Measurements from ENCODE around the gene CFAP43.
A peak's percentile ranks its signal among the peaks of the same experiment; 100 is the strongest.

CFAP43 gene

DNA sequence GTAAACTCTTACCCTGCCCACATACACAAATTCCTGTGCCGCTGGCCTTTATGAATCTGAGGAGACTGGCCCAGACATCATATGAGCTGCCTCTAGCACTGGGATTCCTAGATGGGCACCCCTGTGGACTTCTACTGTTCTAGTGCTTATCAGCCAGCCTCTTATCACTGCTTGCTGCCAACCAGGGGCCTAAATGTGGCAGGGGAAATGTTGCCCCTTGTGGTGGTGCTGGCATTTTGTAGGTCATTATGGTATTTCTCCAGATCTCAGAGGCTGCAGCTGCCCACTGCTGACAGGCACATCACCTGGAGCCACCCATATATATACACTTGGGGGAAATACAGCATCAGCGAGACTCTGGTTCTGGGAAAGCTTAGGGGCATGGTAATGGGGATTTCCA, 104.8 kb downstream of the CFAP43 start:
- DNase-seq: no peak

DNA sequence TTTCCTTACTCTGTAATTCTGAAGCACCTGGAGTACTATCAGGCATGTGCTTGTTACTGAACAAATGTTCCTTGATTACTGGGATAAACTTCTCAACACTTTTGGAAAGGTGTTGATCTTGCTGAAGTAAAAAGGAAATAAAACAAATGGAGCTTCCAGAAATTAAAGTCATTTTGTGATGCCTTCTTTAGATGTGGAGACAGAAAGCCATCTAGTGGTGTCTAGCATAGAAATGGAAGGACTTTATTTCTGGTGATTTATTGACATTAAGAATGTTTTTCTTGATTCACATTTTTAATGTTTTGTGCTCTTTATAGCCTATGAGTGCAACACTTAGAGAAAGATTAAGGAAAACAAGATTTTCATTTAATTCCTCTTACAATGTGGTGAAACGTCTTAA, 108.8 kb downstream of the CFAP43 start:
- peak in 1 of 2 donors; percentile 21 for DNase-seq

DNA sequence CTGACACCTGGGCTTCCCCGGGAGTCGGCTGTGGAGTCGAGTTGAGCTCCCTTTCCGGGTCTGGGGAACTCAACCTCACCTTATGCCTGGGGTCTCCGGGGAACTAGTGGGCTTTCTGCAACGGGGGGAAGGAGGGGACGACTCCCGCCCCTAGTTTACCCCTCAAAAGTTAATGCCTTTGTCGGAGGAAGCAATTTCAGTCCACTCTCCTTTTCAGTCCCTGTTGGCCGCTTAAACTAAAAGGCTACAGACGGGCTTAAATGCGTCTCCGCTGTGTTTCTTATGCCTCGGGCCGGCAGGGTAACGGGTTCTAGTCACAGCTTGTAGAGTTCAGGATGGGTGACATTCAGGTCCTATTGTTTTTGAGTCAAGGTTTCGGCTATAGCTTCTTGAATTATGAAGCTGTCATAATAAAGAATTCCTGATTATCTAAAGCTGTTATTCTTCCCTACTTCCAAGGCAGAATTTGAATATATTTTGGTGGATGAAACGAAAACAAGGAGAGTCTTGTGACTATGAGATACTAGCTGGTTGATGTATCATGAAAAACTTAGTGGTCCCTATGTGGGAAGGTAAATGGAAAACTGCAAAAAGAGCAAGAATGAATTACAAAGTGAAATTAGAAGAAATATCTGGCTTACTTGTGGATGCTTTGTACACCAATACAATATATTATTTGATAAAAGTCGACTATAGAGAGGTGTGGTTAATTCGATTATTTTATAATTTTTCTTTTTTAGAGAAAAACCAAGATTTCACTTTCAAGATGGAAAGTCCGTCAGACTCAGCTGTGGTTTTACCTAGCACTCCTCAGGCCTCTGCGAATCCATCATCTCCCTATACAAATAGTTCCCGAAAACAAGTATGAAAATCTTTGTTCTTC, 109.7 kb downstream of the CFAP43 start:
- peak in 1 of 2 donors; percentile 23 for DNase-seq

DNA sequence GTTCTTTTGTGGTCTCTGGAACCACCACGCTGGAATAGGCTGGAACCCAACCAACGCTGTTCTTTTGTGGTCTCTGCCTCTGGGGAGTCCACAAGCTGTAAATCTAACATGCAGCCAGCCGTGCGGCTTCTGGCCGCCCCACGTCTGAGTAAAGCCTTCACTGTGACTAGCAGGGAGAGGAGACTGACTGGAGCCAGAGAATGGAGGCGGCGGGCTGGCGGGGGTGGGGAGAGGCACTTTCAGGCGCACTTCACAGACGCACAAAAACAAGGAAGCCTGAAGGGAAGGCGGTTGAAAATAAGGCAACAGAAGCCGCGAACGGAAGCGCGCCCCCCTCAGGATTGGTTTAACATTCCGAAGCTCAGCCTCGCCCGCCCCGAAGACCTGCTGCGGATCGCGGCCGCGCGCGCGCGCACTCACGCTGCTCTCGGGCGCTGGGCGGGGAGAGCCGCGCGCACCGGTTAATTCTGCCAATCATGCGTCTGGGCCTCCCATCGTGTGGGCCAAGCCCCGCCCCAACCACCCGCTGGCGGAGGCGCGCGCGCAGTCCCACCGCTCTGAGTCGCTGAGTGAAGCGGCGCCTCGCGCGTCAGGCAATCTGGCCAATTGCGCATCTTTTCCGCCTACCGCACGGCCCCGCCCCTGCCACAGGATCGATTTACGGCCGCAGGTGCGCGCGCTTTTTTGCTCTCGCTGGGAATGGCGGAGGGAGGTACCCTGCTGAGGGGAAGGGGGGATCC, 110.5 kb downstream of the CFAP43 start, which contains the start of gene SFR1:
SFR1 (plus strand) TSS at position 687 of the 740 bp plus-strand sequence; CDS start at position 700, 13 bp downstream.
- peak; percentile 98 for DNase-seq

DNA sequence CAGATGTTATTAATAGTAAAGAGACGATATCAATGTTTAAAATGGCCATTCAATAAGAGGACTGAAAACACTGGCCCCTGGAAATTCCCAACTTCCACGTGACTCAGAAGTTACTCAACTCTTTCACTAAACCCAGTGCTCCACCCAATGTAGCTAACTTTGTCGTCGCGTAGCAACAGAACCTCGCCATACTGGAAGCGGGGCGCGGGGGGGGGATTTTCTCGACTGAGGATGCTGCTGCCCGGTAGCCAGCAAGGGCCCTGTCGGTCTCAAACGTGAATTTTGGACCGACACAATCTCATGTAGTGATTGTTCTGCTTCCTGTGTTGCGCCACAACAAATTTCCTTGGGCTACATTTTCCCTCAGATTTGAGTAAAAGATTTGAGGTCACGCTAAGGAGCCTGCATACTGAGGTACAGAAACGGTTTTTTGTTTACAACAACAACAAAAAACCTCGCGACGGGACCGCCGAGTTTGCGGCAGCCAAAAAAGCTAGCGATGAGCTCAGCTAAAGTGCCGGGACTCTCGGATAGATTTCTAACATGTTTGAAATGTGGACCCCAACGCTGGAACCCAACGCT, 111.2 kb downstream of the CFAP43 start:
- DNase-seq: peak; percentile 97 to 99

DNA sequence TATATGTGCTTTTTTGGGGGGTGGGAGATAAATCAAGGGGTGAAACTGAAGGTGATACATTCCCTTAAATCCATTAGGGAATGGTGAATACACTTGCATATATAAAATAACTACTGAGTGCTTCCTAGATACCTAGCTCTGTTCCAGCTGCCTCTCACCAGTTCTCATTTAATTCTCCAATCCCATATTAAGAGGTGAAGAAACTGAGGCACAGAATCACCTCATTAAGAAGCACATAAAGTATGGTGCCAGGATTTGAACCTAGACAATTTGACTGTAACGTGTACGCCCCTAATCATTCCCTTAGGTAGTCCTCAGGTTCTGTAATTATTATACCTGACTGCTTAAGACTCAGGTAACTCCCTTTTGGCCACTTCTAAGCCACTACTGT, 111.7 kb downstream of the CFAP43 start:
- DNase-seq: no peak

DNA sequence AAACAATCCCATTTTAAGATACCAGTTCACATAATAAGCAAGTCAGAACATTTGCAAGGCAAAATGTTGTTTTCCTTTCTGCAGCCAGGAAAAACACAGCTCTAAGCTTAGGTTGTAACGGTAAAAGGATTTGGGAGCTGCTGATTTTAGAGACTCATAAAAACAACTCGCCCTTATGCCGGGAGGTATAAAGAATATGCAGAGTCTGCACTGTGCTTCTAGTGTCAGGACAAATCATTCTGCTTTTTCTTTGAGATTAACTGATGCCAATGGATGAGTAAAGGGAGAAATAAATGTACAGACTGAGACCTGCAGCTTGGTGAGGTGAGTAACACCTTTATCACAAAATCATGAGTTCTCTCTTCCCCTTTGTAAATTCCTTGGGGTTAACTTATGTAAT, 112.2 kb downstream of the CFAP43 start:
- DNase-seq: peak in 1 of 2 donors; percentile 28

DNA sequence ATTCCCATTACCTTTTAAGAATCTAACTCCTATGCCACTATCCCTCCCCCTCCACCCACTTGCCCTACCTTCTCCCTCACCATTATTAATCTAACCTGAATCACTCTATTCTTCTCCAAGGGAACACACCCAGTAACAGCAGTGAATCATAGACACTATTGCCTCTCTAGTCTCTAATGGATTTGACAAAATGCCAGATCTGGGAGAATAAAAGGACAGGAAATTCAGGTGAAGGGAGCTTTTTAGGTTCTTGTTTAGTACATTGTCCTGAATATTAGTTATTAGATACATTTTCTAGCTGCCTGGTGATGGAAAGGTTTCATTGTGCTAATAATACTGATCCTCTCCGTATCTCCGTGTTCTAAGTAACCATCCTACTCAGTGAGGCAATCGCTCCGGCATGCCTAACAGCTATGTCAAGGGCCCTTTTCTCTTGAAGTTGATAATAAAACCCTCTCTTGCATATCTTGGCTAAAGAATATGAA, 114.3 kb downstream of the CFAP43 start:
- DNase-seq: no peak

DNA sequence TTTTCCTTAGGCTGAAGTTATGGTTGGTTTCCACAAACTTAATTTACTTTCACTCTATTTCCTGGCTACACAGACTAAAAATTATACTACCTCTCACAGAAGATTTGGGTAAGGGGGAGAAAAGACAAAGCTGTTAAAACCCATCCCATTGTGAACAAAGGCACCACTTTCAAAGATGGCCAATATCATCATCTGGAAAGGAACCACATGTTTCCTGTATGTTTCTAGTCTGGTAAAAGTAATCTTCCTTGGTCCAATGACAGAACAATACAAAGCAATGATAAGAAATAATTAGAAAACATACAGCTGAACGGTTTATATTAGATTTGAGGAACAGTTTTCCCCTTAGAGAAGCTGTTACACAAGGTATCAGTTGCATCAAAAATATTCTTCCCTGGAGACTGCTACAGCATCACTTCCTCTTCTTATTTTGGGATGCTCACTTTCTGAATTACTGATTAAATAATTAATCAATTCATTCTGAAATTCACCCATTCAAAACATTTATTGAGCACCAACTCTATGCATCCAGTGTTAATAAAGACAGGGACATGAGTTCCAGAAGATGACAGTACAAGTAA, 118.7 kb downstream of the CFAP43 start:
- peak; percentile 36 to 57 for DNase-seq

DNA sequence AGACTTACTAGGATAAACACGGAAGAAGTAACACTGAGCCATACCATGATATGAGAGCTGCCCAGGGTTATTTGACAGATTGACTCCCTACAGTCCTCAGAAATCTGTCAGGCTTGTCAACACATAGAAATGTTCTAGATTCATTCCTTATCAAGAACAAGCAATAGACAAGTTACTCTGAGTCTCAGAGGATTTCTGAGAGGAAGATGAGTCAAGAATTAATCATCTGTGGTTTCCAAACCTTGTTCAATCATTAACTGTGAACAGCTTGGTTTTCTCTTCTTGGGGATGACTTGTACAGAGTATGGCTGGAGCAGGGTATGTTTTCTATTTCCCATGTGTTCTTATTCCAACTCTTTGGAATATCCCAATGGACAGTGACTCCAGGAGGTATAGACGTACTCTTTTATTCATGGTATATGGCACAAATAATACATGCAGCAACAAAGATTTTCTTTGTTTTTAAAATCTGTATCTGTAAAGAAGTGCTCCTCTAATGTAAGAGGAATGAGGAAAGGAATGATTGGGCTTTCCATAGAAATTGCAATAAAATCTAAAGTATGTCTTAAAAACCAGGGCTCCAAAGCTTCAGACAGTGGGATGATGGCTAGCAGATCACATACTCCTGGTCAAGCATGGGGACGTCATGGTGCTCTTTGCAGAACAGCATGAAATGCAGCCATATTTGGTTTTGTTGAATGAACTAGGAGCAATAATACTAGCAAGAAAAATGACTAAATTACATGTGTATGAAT, 122.1 kb downstream of the CFAP43 start:
- peak; percentile 42 to 56 for DNase-seq

DNA sequence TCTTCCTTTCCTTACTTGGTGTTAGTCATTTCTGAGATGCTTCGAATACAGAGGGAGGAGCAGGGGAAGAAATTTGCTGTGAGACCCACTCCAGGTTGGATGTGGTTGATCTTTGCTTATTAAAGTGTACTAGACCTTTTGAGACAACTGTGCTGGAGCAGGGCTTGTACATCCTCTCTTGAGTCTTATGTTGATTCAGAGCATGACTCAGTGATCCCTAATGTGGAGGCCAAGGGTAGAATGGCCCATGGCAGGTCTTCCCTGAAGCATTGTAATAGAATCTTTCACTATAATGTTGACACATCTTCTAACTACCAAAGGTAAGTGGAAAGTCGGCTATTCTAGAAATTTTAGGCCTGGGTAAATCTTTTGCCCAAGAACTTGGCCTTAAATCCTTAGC, 127.2 kb downstream of the CFAP43 start:
- no peak for DNase-seq

DNA sequence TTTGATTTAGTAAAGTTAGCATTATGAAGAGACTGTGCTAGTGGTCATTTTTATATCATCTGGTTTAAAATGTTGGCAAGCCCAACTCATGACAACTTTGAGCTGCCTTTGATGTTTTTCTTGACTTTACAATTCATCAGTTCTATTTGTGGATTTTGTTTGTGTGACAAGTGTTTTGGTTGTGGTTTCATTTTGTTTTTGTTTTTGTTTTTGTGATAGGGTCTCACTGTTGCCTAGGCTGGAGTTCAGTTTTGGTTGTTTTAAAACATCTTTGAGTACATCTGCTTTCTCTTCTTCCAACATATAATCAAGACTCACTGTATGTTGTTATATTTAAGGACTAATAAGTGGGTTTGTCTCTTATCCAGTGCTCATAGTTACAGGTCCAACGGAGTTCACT, 127.7 kb downstream of the CFAP43 start:
- no peak for DNase-seq

DNA sequence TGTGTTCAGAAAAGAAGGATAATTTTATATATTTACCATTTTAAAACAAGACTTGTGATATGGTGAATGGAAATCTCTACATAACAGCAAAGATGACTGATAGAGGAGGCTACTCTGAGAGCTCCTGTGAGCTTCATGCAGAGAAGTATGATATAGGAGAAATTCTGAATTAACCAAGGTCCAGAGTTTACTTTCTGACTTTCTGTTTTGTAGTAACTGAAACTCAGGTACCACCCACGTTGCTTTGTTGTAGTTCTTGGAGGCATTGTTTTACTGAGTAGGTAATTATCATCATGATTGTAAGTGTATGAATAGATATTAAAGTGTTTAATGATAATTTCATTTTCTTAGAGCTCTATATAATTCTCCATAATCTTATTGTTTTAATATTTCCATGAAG, 128.2 kb downstream of the CFAP43 start:
- DNase-seq: no peak

DNA sequence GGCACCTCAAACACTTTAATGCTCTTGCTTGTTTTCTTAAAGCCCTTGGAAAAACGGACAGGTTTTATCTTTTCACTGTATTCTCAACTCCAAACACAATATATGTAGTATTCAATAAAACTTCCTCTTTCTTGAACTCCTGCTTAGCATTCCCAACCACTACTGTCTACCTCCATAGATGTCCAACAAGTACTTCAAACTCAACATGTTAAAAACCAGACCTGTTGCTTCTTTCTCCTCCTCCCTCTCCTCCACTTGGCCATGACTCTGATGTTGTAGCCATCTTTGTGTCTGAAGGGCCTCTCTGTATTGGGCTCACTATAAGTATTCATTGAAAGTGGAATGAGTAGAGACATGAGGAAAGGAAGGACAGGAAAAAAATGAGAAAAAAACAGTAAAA, 130.3 kb downstream of the CFAP43 start:
- DNase-seq: no peak

DNA sequence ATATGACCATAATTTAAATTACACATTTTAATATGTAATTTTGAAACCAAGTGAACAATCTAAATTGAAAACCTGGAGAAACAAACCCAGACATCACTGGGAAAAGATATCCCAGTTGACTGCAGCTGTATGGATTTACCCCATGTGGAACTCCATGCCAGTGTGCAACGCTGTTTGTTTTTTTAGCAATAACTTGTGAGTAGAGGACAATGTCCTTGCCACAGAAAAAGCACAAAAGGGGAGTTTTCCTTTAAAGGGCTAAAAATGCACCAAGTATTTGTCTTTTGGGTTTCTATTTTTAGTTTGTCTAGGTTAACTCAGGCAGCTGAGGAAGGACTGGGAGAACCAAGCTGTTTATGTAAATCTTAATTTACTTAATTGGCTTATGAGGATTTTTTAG, 131.4 kb downstream of the CFAP43 start:
- no peak for DNase-seq

DNA sequence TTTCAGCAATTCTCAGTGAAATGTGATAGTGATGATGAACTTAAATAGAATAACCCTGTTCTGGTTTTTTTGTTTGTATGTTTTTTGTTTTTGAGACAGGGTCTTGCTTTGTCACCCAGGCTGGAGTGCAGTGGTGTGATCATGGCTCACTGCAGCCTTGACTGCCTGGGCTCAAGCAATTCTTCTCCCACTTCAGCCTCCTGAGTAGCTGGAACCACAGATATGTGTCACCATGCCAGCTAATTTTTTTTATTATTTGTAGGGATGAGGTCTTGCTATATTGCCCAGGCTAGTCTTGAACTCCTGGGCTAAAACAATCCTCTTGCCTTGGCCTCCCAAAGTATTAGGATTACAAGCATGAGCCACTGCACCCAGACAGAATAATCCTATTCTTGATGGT, 132.2 kb downstream of the CFAP43 start:
- DNase-seq: no peak

DNA sequence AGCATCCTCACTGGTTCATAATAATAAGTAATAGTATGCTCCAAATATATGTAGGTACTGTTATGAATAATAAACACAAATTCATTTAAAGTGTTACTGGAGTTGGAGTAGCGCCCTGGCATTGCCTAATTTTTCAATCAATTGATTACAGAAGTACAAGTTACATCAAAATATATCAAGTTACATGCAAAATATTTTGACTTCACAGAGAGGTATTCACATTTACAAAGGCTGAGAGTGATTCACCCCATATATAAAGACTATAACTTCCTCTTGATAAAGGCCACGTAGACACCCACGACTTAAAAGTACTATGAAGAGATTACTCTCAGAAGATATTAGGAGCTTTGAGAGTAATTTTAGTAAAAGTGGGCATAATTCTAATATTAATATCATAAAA, 132.9 kb downstream of the CFAP43 start:
- DNase-seq: no peak

DNA sequence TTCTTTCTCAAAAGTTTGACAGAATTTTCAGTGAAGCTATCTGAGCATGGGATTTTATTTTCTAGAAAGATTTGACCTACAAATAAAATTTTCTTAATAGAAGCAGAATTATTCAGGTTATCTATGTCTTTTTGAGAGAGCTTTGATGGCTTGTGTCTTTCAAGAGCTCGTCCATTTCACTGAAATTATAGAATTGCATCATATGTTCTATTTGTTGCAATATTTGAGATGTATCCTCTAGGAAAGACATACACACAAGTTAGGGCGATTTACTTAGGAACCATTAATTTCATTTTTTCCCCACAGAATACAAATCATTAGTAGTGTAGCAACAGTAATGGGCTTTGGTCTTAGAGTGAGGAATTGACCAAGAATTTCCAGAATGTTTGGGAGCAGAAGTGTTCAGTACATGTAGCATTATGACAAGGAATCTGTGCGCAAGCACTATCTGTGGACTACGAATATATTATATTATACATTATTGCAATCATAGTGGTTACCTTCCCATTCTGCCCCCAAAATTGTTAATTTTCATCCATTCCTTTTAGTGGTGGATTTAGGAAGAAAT, 133.7 kb downstream of the CFAP43 start:
- no peak for DNase-seq

DNA sequence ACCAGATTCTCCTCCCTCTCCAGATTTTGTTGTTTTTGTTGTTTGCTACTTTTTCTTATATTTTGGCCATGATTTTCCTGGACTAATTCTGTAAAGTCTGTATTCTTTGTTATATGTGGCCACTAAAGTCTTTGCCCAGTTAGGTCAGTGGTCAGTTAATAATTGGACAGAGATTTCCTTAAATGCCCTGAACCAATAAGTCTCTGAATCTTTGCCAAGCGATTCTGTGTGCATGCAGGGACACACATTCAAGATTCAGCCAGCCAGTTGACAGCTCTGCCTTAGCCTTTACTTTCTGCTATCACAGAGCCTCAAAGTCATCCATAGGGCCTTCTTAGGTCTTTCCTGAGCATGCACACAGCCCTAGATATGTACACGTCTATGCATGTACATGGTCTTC, 135.5 kb downstream of the CFAP43 start:
- DNase-seq: no peak

DNA sequence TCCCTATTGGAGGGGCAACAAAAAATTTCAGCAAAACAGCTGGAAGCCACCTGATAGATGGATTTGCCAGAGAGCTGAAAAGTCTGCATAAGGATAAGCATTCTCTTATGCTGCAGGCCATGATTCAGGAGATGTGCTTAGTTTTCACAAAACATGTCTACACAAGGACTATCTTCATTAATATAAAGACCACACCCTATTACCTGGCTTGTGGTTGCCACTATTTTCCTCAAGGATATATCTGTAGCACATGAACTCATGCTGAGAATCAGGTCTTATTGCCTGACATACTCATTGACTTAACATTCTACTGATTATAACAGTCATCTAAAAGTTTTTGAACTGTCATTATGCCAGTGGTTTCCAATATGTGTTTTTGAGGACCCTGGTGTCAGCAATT, 139.4 kb downstream of the CFAP43 start:
- DNase-seq: no peak

DNA sequence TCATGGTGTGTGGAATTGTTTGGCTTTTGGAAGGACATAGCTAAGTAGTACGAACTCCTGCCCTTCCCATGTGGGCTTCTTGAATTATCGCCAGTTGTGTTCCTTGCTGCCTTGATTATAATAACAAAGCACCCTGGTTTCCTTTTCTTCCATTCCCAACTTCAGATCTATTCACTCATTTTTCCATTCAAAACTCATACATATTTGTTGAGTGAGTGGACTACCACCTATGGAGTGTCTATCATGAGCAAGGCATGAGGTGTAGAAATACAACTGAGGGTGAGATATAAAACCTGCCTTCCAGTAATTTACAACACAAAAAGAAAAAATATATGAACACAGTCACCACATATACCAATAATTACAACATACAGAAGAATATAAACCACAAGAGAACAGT, 141.6 kb downstream of the CFAP43 start:
- DNase-seq: no peak

DNA sequence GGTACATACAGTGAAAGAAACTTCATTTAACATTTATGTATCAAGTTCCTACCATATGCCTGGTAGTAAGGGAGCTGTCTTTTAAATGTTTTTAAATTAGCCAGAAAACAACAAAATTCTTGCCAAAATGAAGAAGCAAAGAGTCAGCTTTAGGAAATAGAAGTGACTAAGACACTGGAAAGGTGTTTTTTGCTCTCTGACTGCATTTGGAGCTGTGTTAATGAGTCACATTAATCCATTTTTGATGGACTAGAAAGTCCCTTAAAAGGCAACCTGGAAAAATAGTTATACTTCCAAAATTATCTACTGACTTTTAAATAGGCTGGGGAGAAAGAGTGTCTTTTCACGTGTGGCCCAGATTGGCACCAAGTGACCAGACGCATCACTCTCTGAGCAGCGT, 142.5 kb downstream of the CFAP43 start:
- no peak for DNase-seq

Data from inflammatory macrophage treated with lipopolysaccharide for 1 hour (primary cell).